Testis (tissue), 3 donors: ENCODE data around the gene SEMA3G. TPM values are rescaled to one million over a fixed set of nuclear protein-coding genes. Genes with fewer than 3 reads are reported as not detected.

ENCODE experiments used
- DNase-seq: peaks from one replicate; pipeline ENCODE4 v3.0.0-alpha.2; 2019
- H3K27ac ChIP-seq, 2 donors: fragments of 200-600 bp; sonication (generic); one replicate each; pipeline ENCODE4 v1.5.1; 2019
- H3K27me3 ChIP-seq: fragments of 200-600 bp; sonication (generic); one replicate; pipeline ENCODE4 v1.5.1; 2019
- H3K36me3 ChIP-seq: fragments of 200-600 bp; sonication (generic); one replicate; pipeline ENCODE4 v1.5.1; 2017; ENCODE audit warnings: low read depth; ENCODE audit errors: missing control alignments
- H3K4me1 ChIP-seq: fragments of 200-600 bp; sonication (generic); one replicate; pipeline ENCODE4 v1.5.1; 2019
- H3K4me3 ChIP-seq, 2 donors: fragments of 200-600 bp; sonication (generic); one replicate each; pipeline ENCODE4 v1.5.1; 2017 to 2019
- H3K9me3 ChIP-seq: fragments of 200-600 bp; sonication (generic); one replicate; pipeline ENCODE4 v1.5.1; 2017
- CTCF ChIP-seq, 3 experiments: fragments of 450-650 bp in 2 of 3; fragments of 200-600 bp in 1 of 3; sonication (generic) in 1 of 3; IDR thresholded peaks; one replicate each; pipeline ENCODE4 v1.5.1; 2016 to 2019; ENCODE audit warnings: antibody characterized with exemption in 3 of 3, mild to moderate bottlenecking in 2 of 3, moderate library complexity in 1 of 3
- POLR2A ChIP-seq: fragments of 450-650 bp; IDR thresholded peaks from one replicate; pipeline ENCODE4 v1.6.1; 2017; ENCODE audit warnings: antibody characterized with exemption, mild to moderate bottlenecking, moderate library complexity
- WGBS, 2 donors: methylation state at CpG; one replicate each; pipeline ENCODE4 v1.1.5; 2018; 5-methylcytosine and 5-hydroxymethylcytosine counted together
- intact Hi-C: fragments of 100-400 bp; cut with DNase I; formaldehyde crosslinking; loops from one replicate; pipeline ENCODE4 v1.15.1; 2023; ENCODE audit warnings: low total_unique reads
- polyA plus RNA-seq: library from polyadenylated mRNA; stranded (reverse); fragments of 350-450 nt; fragmentation: Illumina TruSeq; extraction: RNeasy Lipid Tissue Mini Kit (QIAGEN cat#74804); gene quantifications from one replicate; pipeline ENCODE4 v1.2.3, GENCODE V29; 2014; ENCODE audit warnings: low read depth, low replicate concordance; ENCODE audit not compliant: insufficient read depth
- total RNA-seq, 2 donors: library from RNA; depleted of rRNA; stranded (reverse); fragments of >200 nt; gene quantifications; one replicate each; pipeline ENCODE4 v1.2.3, GENCODE V29; 2016

Gene SEMA3G
- total and polyA plus RNA-seq, 3 donors from 2014 or later = 1.7 to 3.1 (median 2.1) TPM

DNA sequence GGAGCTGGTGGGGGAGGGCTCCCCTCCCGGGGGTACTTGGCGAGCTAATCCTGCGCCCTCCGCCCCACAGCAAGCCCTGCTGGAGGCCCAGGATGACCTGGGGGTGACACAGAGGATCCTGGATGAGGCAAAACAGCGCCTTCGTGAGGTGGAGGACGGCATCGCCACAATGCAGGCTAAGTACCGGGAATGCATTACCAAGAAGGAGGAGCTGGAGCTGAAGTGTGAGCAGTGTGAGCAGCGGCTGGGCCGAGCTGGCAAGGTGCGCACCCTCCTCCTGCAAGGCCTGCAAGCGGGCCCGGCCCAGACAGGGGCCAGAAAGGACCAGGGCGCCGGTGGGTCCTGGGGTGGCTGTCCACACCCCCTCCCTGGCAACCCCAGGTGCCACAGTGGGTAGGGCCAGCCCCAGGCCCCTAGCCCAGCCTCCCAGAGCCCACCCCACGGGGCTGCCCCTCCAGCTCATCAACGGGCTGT is 56.5 kb downstream of the SEMA3G start:
- no peak for DNase-seq
- no peaks in the 10 kb centered on the region for H3K4me1 ChIP-seq
- intact Hi-C loops = no loop called here
- H3K4me3 ChIP-seq = no peak overlapping the region
- H3K27me3 ChIP-seq = no peaks in the 10 kb centered on the region
- TF ChIP-seq POLR2A (no peak), CTCF (IDR thresholded peaks at IDR 0.05) (no peak)
- no peaks in the 10 kb centered on the region for H3K36me3 ChIP-seq
- no peaks in the 10 kb centered on the region for H3K9me3 ChIP-seq
- H3K27ac ChIP-seq = no peak overlapping the region
- 86 to 93% methylated on average over 18 of the region's 18 CpGs for WGBS, 2 donors

GRCh38 chr3:52387481-52387880 is 57.4 kb downstream of the SEMA3G start:
- no peak overlapping the region for H3K4me3 ChIP-seq
- 100% methylated on average over 2 of the region's 2 CpGs for WGBS, 2 donors
- no peaks in the 10 kb centered on the region for H3K36me3 ChIP-seq
- no peaks in the 10 kb centered on the region for H3K27me3 ChIP-seq
- no peak overlapping the region for H3K27ac ChIP-seq
- no peak for DNase-seq
- H3K4me1 ChIP-seq = no peaks in the 10 kb centered on the region
- TF ChIP-seq POLR2A (no peak), CTCF (IDR thresholded peaks at IDR 0.05) (no peak)
- intact Hi-C loops = no loop called here
- H3K9me3 ChIP-seq = no peaks in the 10 kb centered on the region

- Histone ChIP-seq H3K4me3 (no peak overlapping the region), H3K27ac (no peak overlapping the region), H3K4me1 (peaks cover 3% of the 10 kb centered on the region), H3K36me3 (no peaks in the 10 kb centered on the region), H3K9me3 (no peaks in the 10 kb centered on the region), H3K27me3 (no peaks in the 10 kb centered on the region)
- 81 to 85% methylated on average over 4 to 10 of the region's 10 CpGs for whole genome bisulfite sequencing, 2 donors
- intact Hi-C loops = no loop called here
- no peak for DNase-seq
- peak in 1 of 3 experiments; percentile 25 for TF ChIP-seq CTCF (IDR thresholded peaks at IDR 0.05)
- TF ChIP-seq POLR2A = no peak
Measured at GRCh38 chr3:52385157-52385556, 59.7 kb downstream of the SEMA3G start.

DNA sequence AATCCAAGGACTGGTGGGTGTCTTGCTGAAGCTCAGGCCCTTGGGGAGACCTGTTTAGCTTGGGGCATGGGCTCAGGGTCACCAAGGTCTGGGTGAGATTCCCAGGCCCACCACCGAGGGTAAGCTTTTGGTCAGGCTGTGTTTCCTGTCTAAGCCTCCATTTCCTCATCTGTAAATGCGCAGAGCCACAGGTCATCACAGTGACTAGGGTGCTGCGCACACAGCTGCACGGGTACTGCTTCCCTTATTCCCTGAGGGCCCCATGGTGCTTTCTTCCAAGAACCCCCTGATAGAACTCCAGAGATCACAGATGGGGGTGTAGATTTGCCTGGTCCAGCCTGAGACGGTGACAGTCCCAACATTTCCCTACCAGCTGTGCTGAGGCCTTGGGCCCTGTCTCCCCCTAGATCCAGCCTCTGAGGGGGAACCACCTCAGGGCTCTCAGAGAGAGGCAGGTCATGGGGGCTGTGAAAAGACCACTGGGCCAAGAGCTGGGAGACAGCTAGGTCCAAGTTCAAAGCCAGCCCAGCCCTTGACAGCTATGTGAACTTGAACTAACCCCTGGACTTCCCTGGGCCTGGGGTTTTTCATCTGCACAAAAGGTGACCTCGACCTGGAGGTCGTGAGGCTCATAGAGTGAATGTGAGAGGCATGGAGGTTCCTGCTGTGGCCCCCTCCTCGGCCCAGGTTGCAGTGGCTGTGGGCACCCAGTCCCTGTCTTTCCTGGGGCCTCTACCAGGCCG is 60.7 kb downstream of the SEMA3G start:
- peaks cover 11% of the 10 kb centered on the region for H3K4me1 ChIP-seq
- H3K9me3 ChIP-seq = no peaks in the 10 kb centered on the region
- H3K27me3 ChIP-seq = no peaks in the 10 kb centered on the region
- 91 to 92% methylated on average over 9 of the region's 9 CpGs for WGBS, 2 donors
- no peak overlapping the region for H3K27ac ChIP-seq
- intact Hi-C loops = no loop called here
- TF ChIP-seq CTCF (IDR thresholded peaks at IDR 0.05) (no peak), POLR2A (no peak)
- DNase-seq = no peak
- no peak overlapping the region for H3K4me3 ChIP-seq
- H3K36me3 ChIP-seq = no peaks in the 10 kb centered on the region

DNA sequence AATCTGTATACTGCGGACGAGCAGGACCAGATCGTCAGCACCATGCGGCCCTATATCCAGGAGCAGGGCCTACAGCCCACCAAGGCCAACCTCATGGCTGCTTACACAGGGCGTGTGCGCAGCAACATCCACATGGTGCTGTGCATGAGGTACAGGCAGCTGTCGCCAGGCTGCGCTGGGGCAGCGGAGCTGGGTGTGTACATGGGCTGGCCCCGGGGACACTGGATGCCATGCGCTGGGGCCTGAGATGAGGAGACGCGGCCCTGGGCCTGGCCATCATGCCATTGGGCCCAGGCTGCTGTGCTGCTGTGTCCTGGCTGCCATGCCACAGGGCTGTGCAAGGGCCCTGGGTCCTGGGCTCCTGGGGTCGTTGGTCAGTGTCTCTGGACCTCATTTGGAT is 61.5 kb downstream of the SEMA3G start:
- DNase-seq = no peak
- TF ChIP-seq POLR2A (no peak), CTCF (IDR thresholded peaks at IDR 0.05) (no peak)
- WGBS, 2 donors = 93 to 97% methylated on average over 14 of the region's 14 CpGs
- Histone ChIP-seq H3K9me3 (no peaks in the 10 kb centered on the region), H3K27me3 (no peaks in the 10 kb centered on the region), H3K36me3 (no peaks in the 10 kb centered on the region), H3K4me3 (no peak overlapping the region), H3K27ac (no peak overlapping the region), H3K4me1 (peaks cover 17% of the 10 kb centered on the region)
- intact Hi-C loops = no loop called here
